Measurements from ENCODE around the gene BRSK1.

The BRSK1 gene

GRCh38 chr19:55246462-55247451, 37.0 kb upstream of the BRSK1 start:
- TF ChIP-seq EZH2 (optimal IDR thresholded peaks at IDR 0.05; ENCODE audit: low read depth, low read length) (no peak), EZH2phosphoT487 (IDR thresholded peaks at IDR 0.05; ENCODE audit: low read length) (no peak), CTCF (IDR thresholded peaks at IDR 0.05; ENCODE audit: low read length) (no peak)
- no peaks in the 10 kb centered on the region for H3K4me1 ChIP-seq (ENCODE audit: low read length)
- H3K9ac ChIP-seq (ENCODE audit: low read length), result no peak overlapping the region
- H3K27me3 ChIP-seq (replicated peaks; ENCODE audit: insufficient read depth, low read length), result no peaks in the 10 kb centered on the region
- H3K27ac ChIP-seq (ENCODE audit: low read length), result no peak overlapping the region
- H3K36me3 ChIP-seq (replicated peaks; ENCODE audit: insufficient read depth, low read length), result peaks cover 3% of the 10 kb centered on the region; the same call in 1 of the 2 replicates
- H2AFZ ChIP-seq (ENCODE audit: low read length), result no peak overlapping the region
- H3K4me2 ChIP-seq (ENCODE audit: low read depth, low read length), result no peak overlapping the region
- H3K79me2 ChIP-seq (ENCODE audit: low read length), result peaks cover 98% of the 10 kb centered on the region
- H4K20me1 ChIP-seq (ENCODE audit: insufficient read depth, low read length), result peaks cover 52% of the 10 kb centered on the region
- no peaks in the 10 kb centered on the region for H3F3A ChIP-seq (ENCODE audit: insufficient read depth, low read length)
- no peak for DNase-seq
- no peak overlapping the region for H3K4me3 ChIP-seq (ENCODE audit: low read length)
- H3K9me2 ChIP-seq (replicated peaks; ENCODE audit: insufficient read depth, low read length), result no peaks in the 10 kb centered on the region
- no peaks in the 10 kb centered on the region for H3K9me3 ChIP-seq (replicated peaks; ENCODE audit: insufficient read depth, low read length)

- H3K27ac ChIP-seq (ENCODE audit: low read length), result no peak overlapping the region
- no peak for DNase-seq
- no peaks in the 10 kb centered on the region for H3K9me3 ChIP-seq (replicated peaks; ENCODE audit: insufficient read depth, low read length)
- H3K9ac ChIP-seq (ENCODE audit: low read length), result no peak overlapping the region
- H3K4me1 ChIP-seq (ENCODE audit: low read length), result no peaks in the 10 kb centered on the region
- no peaks in the 10 kb centered on the region for H3K9me2 ChIP-seq (replicated peaks; ENCODE audit: insufficient read depth, low read length)
- H3K4me2 ChIP-seq (ENCODE audit: low read depth, low read length), result no peak overlapping the region
- peaks cover 3% of the 10 kb centered on the region; the same call in 1 of the 2 replicates for H3K36me3 ChIP-seq (replicated peaks; ENCODE audit: insufficient read depth, low read length)
- H3K79me2 ChIP-seq (ENCODE audit: low read length), result peaks cover 98% of the 10 kb centered on the region
- H3K27me3 ChIP-seq (replicated peaks; ENCODE audit: insufficient read depth, low read length), result no peaks in the 10 kb centered on the region
- peaks cover 54% of the 10 kb centered on the region for H4K20me1 ChIP-seq (ENCODE audit: insufficient read depth, low read length)
- H3F3A ChIP-seq (ENCODE audit: insufficient read depth, low read length), result no peaks in the 10 kb centered on the region
- no peak for TF ChIP-seq EZH2phosphoT487 (IDR thresholded peaks at IDR 0.05; ENCODE audit: low read length)
- no peak for TF ChIP-seq CTCF (IDR thresholded peaks at IDR 0.05; ENCODE audit: low read length)
- no peak for TF ChIP-seq EZH2 (optimal IDR thresholded peaks at IDR 0.05; ENCODE audit: low read depth, low read length)
- H3K4me3 ChIP-seq (ENCODE audit: low read length), result no peak overlapping the region
- H2AFZ ChIP-seq (ENCODE audit: low read length), result no peak overlapping the region
Observed at GRCh38 chr19:55247621-55248099, 36.1 kb upstream of the BRSK1 start.

GRCh38 chr19:55248166-55248675, 35.6 kb upstream of the BRSK1 start:
- no peak overlapping the region for H3K27ac ChIP-seq (ENCODE audit: low read length)
- no peaks in the 10 kb centered on the region for H3K9me3 ChIP-seq (replicated peaks; ENCODE audit: insufficient read depth, low read length)
- peaks cover 100% of the 10 kb centered on the region for H3K79me2 ChIP-seq (ENCODE audit: low read length)
- no peaks in the 10 kb centered on the region for H3K9me2 ChIP-seq (replicated peaks; ENCODE audit: insufficient read depth, low read length)
- no peak for DNase-seq
- H3K4me1 ChIP-seq (ENCODE audit: low read length), result peaks cover 5% of the 10 kb centered on the region
- H3K36me3 ChIP-seq (replicated peaks; ENCODE audit: insufficient read depth, low read length), result peaks cover 3% of the 10 kb centered on the region; the same call in 1 of the 2 replicates
- H3K4me2 ChIP-seq (ENCODE audit: low read depth, low read length), result no peak overlapping the region
- no peak overlapping the region for H3K4me3 ChIP-seq (ENCODE audit: low read length)
- H3K27me3 ChIP-seq (replicated peaks; ENCODE audit: insufficient read depth, low read length), result no peaks in the 10 kb centered on the region
- H4K20me1 ChIP-seq (ENCODE audit: insufficient read depth, low read length), result peaks cover 59% of the 10 kb centered on the region
- H3K9ac ChIP-seq (ENCODE audit: low read length), result no peak overlapping the region
- TF ChIP-seq CTCF (IDR thresholded peaks at IDR 0.05; ENCODE audit: low read length), result no peak
- TF ChIP-seq EZH2 (optimal IDR thresholded peaks at IDR 0.05; ENCODE audit: low read depth, low read length), result no peak
- TF ChIP-seq EZH2phosphoT487 (IDR thresholded peaks at IDR 0.05; ENCODE audit: low read length), result no peak
- H3F3A ChIP-seq (ENCODE audit: insufficient read depth, low read length), result 0 out of 2 replicates have a peak, but pooled peaks cover under 1% of the 10 kb centered on the region
- no peak overlapping the region for H2AFZ ChIP-seq (ENCODE audit: low read length)

Measured in MM.1S (cell line).